ENCODE data around the gene KLHL17. TPM values are rescaled to one million over a fixed set of nuclear protein-coding genes. Genes with fewer than 3 reads are reported as not detected.
A peak's percentile ranks its signal among the peaks of the same experiment; 100 is the strongest.
"Not testable (repeated sequence)": the region's sequence is repeated elsewhere in the genome, so short reads cannot be mapped to it uniquely, and the experiment has no call there.

Gene KLHL17
- total RNA-seq, 5 donors from 2014 or later (not counting 1 experiment from before 2014, with no cell fraction given), result 17.5 to 45.3 (median 37.1) TPM

- Histone ChIP-seq H3K4me1 (ENCODE audit: control insufficient read depth in 1 of 2, extremely low read depth in 1 of 2, insufficient read depth in 2 of 2, low read length in 2 of 2) (peaks cover 0 to 6% of the 10 kb centered on the region in 2 experiments), H3K9me3 (no peaks in the 10 kb centered on the region), H3K27ac (ENCODE audit: low read length) (no peak overlapping the region), H3K4me3 (ENCODE audit: control insufficient read depth in 1 of 2, extremely low read depth in 1 of 2, low read length in 1 of 2) (no peak overlapping the region), H3K27me3 (replicated peaks in 1 of 2; ENCODE audit: control insufficient read depth in 2 of 2, extremely low read depth in 1 of 2, insufficient read depth in 2 of 2, low read length in 1 of 2) (peaks cover 2 to 61% of the 10 kb centered on the region in 2 experiments), H3K36me3 (ENCODE audit: control insufficient read depth in 2 of 2, extremely low read depth in 1 of 2, insufficient read depth in 1 of 2, low read length in 1 of 2) (no peaks in the 10 kb centered on the region)
- ChIA-PET CTCF (interaction anchor here (0.5 to 1.2 kb wide), 3 partner anchors 30 to 81 kb away, joined by 3 to 5 read pairs (median 4); partner anchors contain the start of gene ISG15 (in 1 of the 2)), POLR2A (no interaction called here)
- 83% methylated on average over 36 of the region's 43 CpGs for WGBS (ENCODE audit: insufficient coverage)
- DNase-seq, result peak in 1 of 35 experiments; percentile 3
- H3K27ac Mint-ChIP-seq, result no peak overlapping the region
- H3K9me3 Mint-ChIP-seq, result no peaks in the 10 kb centered on the region
- peaks cover 0 to 3% (median 0%) of the 10 kb centered on the region in 3 donors for H3K4me1 Mint-ChIP-seq
- H3K4me3 Mint-ChIP-seq, result no peak overlapping the region
- no peak for ATAC-seq (replicated peaks in 1 of 4)
- H3K36me3 Mint-ChIP-seq, result no peaks in the 10 kb centered on the region
- H3K27me3 Mint-ChIP-seq, result peaks cover 8 to 36% of the 10 kb centered on the region in 2 donors
Measured at GRCh38 chr1:982765-983436, 22.5 kb downstream of the KLHL17 start.

- Mint-ChIP-seq H3K36me3 (no peaks in the 10 kb centered on the region), H3K9me3 (no peaks in the 10 kb centered on the region), H3K4me3 (no peak overlapping the region), H3K27me3 (peaks cover 12 to 37% of the 10 kb centered on the region in 2 donors), H3K4me1 (no peaks in the 10 kb centered on the region), H3K27ac (no peak overlapping the region)
- DNase-seq, result peak in 27 of 35 experiments; percentile 27 to 75 (median 52)
- POLR2A ChIA-PET, result no interaction called here
- Histone ChIP-seq H3K36me3 (ENCODE audit: control insufficient read depth in 2 of 2, extremely low read depth in 1 of 2, insufficient read depth in 1 of 2, low read length in 1 of 2) (no peaks in the 10 kb centered on the region), H3K27ac (ENCODE audit: low read length) (no peak overlapping the region), H3K9me3 (no peaks in the 10 kb centered on the region), H3K27me3 (replicated peaks in 1 of 2; ENCODE audit: control insufficient read depth in 2 of 2, extremely low read depth in 1 of 2, insufficient read depth in 2 of 2, low read length in 1 of 2) (peaks cover 2 to 53% of the 10 kb centered on the region in 2 experiments), H3K4me3 (ENCODE audit: control insufficient read depth in 1 of 2, extremely low read depth in 1 of 2, low read length in 1 of 2) (no peak overlapping the region), H3K4me1 (ENCODE audit: control insufficient read depth in 1 of 2, extremely low read depth in 1 of 2, insufficient read depth in 2 of 2, low read length in 2 of 2) (peaks cover 0 to 6% of the 10 kb centered on the region in 2 experiments)
- ATAC-seq (replicated peaks in 1 of 4), result peak; percentile 73 to 84 (median 78)
- WGBS (ENCODE audit: insufficient coverage), result 10% methylated on average over 22 of the region's 29 CpGs
- CTCF ChIA-PET, result interaction anchor here (0.6 to 1.1 kb wide), 4 partner anchors 9 to 520 kb away, joined by 3 to 4 read pairs (median 3); no protein-coding TSS in a partner anchor
Measured at GRCh38 chr1:983798-984475, 23.6 kb downstream of the KLHL17 start.

DNA sequence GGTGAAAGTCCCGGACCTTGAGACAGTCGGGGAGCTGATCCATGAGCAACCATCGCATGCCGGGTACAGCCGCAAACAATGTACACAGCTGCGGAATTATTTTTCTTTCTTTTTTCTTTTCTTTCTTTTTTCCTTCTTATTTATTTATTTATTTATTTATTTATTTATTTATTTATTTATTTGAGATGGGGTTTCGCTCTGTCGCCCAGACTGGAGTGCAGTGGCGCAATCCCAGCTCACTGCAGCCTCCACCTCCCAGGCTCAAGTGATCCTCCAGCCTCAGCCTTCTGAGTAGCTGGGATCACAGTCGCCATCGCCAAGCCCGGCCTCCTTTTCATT is 24.1 kb downstream of the KLHL17 start:
- no peaks in the 10 kb centered on the region for H3K9me3 ChIP-seq
- H3K36me3 ChIP-seq (ENCODE audit: control insufficient read depth in 2 of 2, extremely low read depth in 1 of 2, insufficient read depth in 1 of 2, low read length in 1 of 2), result no peaks in the 10 kb centered on the region
- ChIA-PET POLR2A (no interaction called here), CTCF (interaction anchor here (0.6 to 1.1 kb wide), 5 partner anchors 9 to 520 kb away, joined by 3 to 4 read pairs (median 3); no protein-coding TSS in a partner anchor)
- 7% methylated on average over 2 of the region's 12 CpGs for WGBS (ENCODE audit: insufficient coverage)
- H3K4me3 ChIP-seq (ENCODE audit: control insufficient read depth in 1 of 2, extremely low read depth in 1 of 2, low read length in 1 of 2), result no peak overlapping the region
- Mint-ChIP-seq H3K27me3 (peaks cover 15 to 37% of the 10 kb centered on the region in 2 donors), H3K4me1 (no peaks in the 10 kb centered on the region), H3K9me3 (no peaks in the 10 kb centered on the region), H3K27ac (no peak overlapping the region), H3K36me3 (no peaks in the 10 kb centered on the region), H3K4me3 (no peak overlapping the region)
- H3K27ac ChIP-seq (ENCODE audit: low read length), result no peak overlapping the region
- DNase-seq (no peak), ATAC-seq (replicated peaks in 1 of 4) (no peak)
- peaks cover 0 to 6% of the 10 kb centered on the region in 2 experiments for H3K4me1 ChIP-seq (ENCODE audit: control insufficient read depth in 1 of 2, extremely low read depth in 1 of 2, insufficient read depth in 2 of 2, low read length in 2 of 2)
- H3K27me3 ChIP-seq (replicated peaks in 1 of 2; ENCODE audit: control insufficient read depth in 2 of 2, extremely low read depth in 1 of 2, insufficient read depth in 2 of 2, low read length in 1 of 2), result peaks cover 2 to 51% of the 10 kb centered on the region in 2 experiments

DNA sequence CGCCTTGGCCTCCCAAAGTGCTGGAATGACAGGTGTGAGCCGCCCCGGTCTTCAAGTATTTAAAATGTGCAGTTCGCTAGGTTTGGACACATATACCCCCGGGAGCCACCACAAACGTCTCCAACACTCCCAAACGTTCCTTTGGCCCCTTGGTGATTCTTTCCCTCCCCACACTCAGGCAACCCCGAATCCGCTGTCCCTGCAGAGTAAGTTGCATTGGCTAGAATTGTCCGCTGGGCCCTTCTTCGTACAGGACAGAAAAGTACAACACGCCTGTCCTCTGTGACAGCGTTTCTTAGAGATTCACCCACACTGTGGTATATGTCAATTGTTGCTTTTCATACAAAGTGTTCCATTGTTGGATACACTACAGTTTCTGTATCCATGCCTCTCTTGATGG is 24.7 kb downstream of the KLHL17 start:
- ChIA-PET CTCF (interaction anchor here (0.6 to 1.1 kb wide), 2 partner anchors 126 to 519 kb away, joined by 3 to 4 read pairs; no protein-coding TSS in a partner anchor), POLR2A (no interaction called here)
- H3K4me3 ChIP-seq (ENCODE audit: control insufficient read depth in 1 of 2, extremely low read depth in 1 of 2, low read length in 1 of 2), result no peak overlapping the region
- peaks cover 0 to 6% of the 10 kb centered on the region in 2 experiments for H3K4me1 ChIP-seq (ENCODE audit: control insufficient read depth in 1 of 2, extremely low read depth in 1 of 2, insufficient read depth in 2 of 2, low read length in 2 of 2)
- no peak overlapping the region for H3K4me3 Mint-ChIP-seq
- peaks cover 15 to 37% of the 10 kb centered on the region in 2 donors for H3K27me3 Mint-ChIP-seq
- no peaks in the 10 kb centered on the region for H3K9me3 ChIP-seq
- ATAC-seq (replicated peaks in 1 of 4) (no peak), DNase-seq (no peak)
- H3K27me3 ChIP-seq (replicated peaks in 1 of 2; ENCODE audit: control insufficient read depth in 2 of 2, extremely low read depth in 1 of 2, insufficient read depth in 2 of 2, low read length in 1 of 2), result peaks cover 2 to 52% of the 10 kb centered on the region in 2 experiments
- H3K27ac Mint-ChIP-seq, result no peak overlapping the region
- H3K4me1 Mint-ChIP-seq, result no peaks in the 10 kb centered on the region
- H3K36me3 Mint-ChIP-seq, result no peaks in the 10 kb centered on the region
- no peaks in the 10 kb centered on the region for H3K36me3 ChIP-seq (ENCODE audit: control insufficient read depth in 2 of 2, extremely low read depth in 1 of 2, insufficient read depth in 1 of 2, low read length in 1 of 2)
- WGBS (ENCODE audit: insufficient coverage), result 83% methylated on average over 9 of the region's 13 CpGs
- H3K9me3 Mint-ChIP-seq, result no peaks in the 10 kb centered on the region
- H3K27ac ChIP-seq (ENCODE audit: low read length), result no peak overlapping the region

DNA sequence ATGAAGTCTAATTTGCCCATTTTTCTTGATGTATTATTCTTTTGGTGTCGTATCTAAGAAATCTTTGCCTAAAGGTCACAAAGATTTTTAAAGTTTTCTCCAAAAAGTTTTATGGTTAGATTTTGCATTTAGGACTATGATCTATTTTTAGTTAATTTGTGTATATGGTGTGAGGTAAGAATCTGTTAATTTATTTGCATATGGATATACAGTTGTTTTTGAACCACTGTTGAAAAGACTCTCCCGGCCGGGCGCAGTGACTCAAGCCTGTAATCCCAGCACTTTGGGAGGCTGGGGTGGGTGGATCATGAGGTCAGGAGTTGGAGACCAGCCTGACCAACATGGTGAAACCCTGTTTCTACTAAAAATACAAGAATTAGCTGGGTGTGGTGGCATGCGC is 27.7 kb downstream of the KLHL17 start:
- H3K4me3 ChIP-seq (ENCODE audit: control insufficient read depth in 1 of 2, extremely low read depth in 1 of 2, low read length in 1 of 2); POLR2A ChIA-PET; DNase-seq; H3K4me3 Mint-ChIP-seq; H3K27ac Mint-ChIP-seq; H3K27ac ChIP-seq (ENCODE audit: low read length); H3K36me3 ChIP-seq (ENCODE audit: control insufficient read depth in 2 of 2, extremely low read depth in 1 of 2, insufficient read depth in 1 of 2, low read length in 1 of 2); H3K36me3 Mint-ChIP-seq; H3K9me3 Mint-ChIP-seq; ATAC-seq (replicated peaks in 1 of 4); H3K4me1 Mint-ChIP-seq; H3K4me1 ChIP-seq (ENCODE audit: control insufficient read depth in 1 of 2, extremely low read depth in 1 of 2, insufficient read depth in 2 of 2, low read length in 2 of 2); H3K9me3 ChIP-seq; CTCF ChIA-PET: not testable (repeated sequence)
- H3K27me3 Mint-ChIP-seq, result peaks cover 10 to 46% of the 10 kb centered on the region in 2 donors
- WGBS (ENCODE audit: insufficient coverage), result 82% methylated on average over 2 of the region's 5 CpGs
- H3K27me3 ChIP-seq (replicated peaks in 1 of 2; ENCODE audit: control insufficient read depth in 2 of 2, extremely low read depth in 1 of 2, insufficient read depth in 2 of 2, low read length in 1 of 2), result peaks cover 2 to 52% of the 10 kb centered on the region in 2 experiments

GRCh38 chr1:991275-991674 is 30.9 kb downstream of the KLHL17 start:
- peaks cover 0 to 63% of the 10 kb centered on the region in 2 experiments for H3K27me3 ChIP-seq (replicated peaks in 1 of 2; ENCODE audit: control insufficient read depth in 2 of 2, extremely low read depth in 1 of 2, insufficient read depth in 2 of 2, low read length in 1 of 2)
- H3K4me3 ChIP-seq (ENCODE audit: control insufficient read depth in 1 of 2, extremely low read depth in 1 of 2, low read length in 1 of 2); H3K9me3 ChIP-seq; H3K9me3 Mint-ChIP-seq; CTCF ChIA-PET; H3K36me3 Mint-ChIP-seq; H3K4me3 Mint-ChIP-seq; H3K36me3 ChIP-seq (ENCODE audit: control insufficient read depth in 2 of 2, extremely low read depth in 1 of 2, insufficient read depth in 1 of 2, low read length in 1 of 2); DNase-seq; H3K4me1 ChIP-seq (ENCODE audit: control insufficient read depth in 1 of 2, extremely low read depth in 1 of 2, insufficient read depth in 2 of 2, low read length in 2 of 2); H3K27ac ChIP-seq (ENCODE audit: low read length); POLR2A ChIA-PET; H3K27ac Mint-ChIP-seq: not testable (repeated sequence)
- 90% methylated on average over 1 of the region's 6 CpGs for WGBS (ENCODE audit: insufficient coverage)
- Mint-ChIP-seq H3K27me3 (peaks cover 7 to 43% of the 10 kb centered on the region in 2 donors), H3K4me1 (peaks cover 3 to 12% (median 6%) of the 10 kb centered on the region in 3 donors)
- peak in 1 of 4 experiments; percentile 6 for ATAC-seq (replicated peaks in 1 of 4)

All from T-cell (primary cell).